GM23338 (cell line): ENCODE results near the gene GPATCH11. TPM values are rescaled to one million over a fixed set of nuclear protein-coding genes. Genes with fewer than 3 reads are reported as not detected.

ENCODE experiments used
- CREB1 ChIP-seq: fragments of 250-450 bp; sonication (Bioruptor Pico); IDR thresholded peaks from 2 replicates; pipeline ENCODE4 v1.5.0; 2020; ENCODE audit warnings: low read depth, mild to moderate bottlenecking, moderate library complexity
- EZH2phosphoT487 ChIP-seq: fragments of 200-600 bp; sonication (generic); IDR thresholded peaks from one replicate; pipeline ENCODE4 v1.8.1; 2018; ENCODE audit warnings: antibody characterized with exemption; ENCODE audit not compliant: unreplicated experiment
- POLR2AphosphoS5 ChIP-seq: IDR thresholded peaks from 2 replicates; pipeline ENCODE4 v1.6.1; 2016; ENCODE audit warnings: antibody characterized with exemption, low read depth
- STAT1 ChIP-seq: IDR thresholded peaks from one replicate; pipeline ENCODE4 v1.6.1; 2016; ENCODE audit warnings: antibody characterized with exemption; ENCODE audit not compliant: unreplicated experiment
- ZNF114 ChIP-seq: fragments of 250-450 bp; sonication (Bioruptor Pico); IDR thresholded peaks from 2 replicates; pipeline ENCODE4 v1.5.0; 2020; ENCODE audit warnings: mild to moderate bottlenecking, moderate library complexity
- ZNF462 ChIP-seq: fragments of 250-450 bp; sonication (Bioruptor Pico); IDR thresholded peaks from 2 replicates; pipeline ENCODE4 v1.5.0; 2020; ENCODE audit warnings: mild to moderate bottlenecking, moderate library complexity
- polyA plus RNA-seq: library from polyadenylated mRNA; unstranded; fragments of >200 nt; fragmentation: Nextera tagmentation; extraction: Ambion mirVana; gene quantifications from 2 replicates; pipeline ENCODE4 v1.2.1, GENCODE V29; 2016
- total RNA-seq: library from RNA; depleted of rRNA; stranded (reverse); fragments of >200 nt; shearing (Covaris generic); gene quantifications from 2 replicates; pipeline ENCODE4 v1.2.3, GENCODE V29; 2014
- TF ChIP-seq, protein P1 (sequence below): IDR thresholded peaks from one replicate; pipeline ENCODE4 v1.6.1; 2018; ENCODE audit warnings: antibody characterized with exemption; ENCODE audit not compliant: unreplicated experiment
- TF ChIP-seq, protein P2 (sequence below), 2 experiments: fragments of 200-600 bp in 1 of 2; sonication (generic) in 1 of 2; conservative IDR thresholded peaks; 2 replicates each; pipeline versions ENCODE4 v1.5.1 to v1.6.1; 2016 to 2017; ENCODE audit warnings: antibody characterized with exemption in 2 of 2, low read depth in 2 of 2, mild to moderate bottlenecking in 2 of 2, moderate library complexity in 1 of 2

The GPATCH11 gene
- total and polyA plus RNA-seq, 2 experiments from 2014 or later, result 3.5 to 8.0 TPM

DNA sequence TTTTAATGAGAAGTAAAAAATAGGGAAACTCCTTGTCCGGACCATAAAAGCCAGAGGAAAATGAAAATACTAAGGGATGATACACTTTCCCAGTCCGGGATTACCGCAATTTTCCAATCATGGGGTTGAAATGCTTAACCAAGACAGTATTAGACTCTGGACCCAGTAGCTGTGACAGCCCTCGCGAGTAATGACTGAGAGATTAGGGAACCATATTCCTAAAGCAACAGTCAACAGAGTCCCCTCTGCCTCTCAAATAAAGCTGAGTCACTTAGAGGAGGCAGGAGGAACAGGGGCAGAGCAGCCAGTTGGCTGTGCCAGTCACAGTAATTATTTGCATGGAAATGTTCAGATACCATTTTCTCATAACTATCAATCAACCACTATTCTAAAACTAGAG lies 34.8 kb downstream of the GPATCH11 start (continued):
- TF ChIP-seq ZNF462 (CRISPR knock-in tag) (no peak), EZH2phosphoT487 (no peak), ZNF114 (CRISPR knock-in tag) (no peak), STAT1 (no peak), CREB1 (CRISPR knock-in tag) (no peak), POLR2AphosphoS5 (no peak)
- TF ChIP-seq, protein P1, sequence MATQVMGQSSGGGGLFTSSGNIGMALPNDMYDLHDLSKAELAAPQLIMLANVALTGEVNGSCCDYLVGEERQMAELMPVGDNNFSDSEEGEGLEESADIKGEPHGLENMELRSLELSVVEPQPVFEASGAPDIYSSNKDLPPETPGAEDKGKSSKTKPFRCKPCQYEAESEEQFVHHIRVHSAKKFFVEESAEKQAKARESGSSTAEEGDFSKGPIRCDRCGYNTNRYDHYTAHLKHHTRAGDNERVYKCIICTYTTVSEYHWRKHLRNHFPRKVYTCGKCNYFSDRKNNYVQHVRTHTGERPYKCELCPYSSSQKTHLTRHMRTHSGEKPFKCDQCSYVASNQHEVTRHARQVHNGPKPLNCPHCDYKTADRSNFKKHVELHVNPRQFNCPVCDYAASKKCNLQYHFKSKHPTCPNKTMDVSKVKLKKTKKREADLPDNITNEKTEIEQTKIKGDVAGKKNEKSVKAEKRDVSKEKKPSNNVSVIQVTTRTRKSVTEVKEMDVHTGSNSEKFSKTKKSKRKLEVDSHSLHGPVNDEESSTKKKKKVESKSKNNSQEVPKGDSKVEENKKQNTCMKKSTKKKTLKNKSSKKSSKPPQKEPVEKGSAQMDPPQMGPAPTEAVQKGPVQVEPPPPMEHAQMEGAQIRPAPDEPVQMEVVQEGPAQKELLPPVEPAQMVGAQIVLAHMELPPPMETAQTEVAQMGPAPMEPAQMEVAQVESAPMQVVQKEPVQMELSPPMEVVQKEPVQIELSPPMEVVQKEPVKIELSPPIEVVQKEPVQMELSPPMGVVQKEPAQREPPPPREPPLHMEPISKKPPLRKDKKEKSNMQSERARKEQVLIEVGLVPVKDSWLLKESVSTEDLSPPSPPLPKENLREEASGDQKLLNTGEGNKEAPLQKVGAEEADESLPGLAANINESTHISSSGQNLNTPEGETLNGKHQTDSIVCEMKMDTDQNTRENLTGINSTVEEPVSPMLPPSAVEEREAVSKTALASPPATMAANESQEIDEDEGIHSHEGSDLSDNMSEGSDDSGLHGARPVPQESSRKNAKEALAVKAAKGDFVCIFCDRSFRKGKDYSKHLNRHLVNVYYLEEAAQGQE, result no peak
- TF ChIP-seq, protein P2, sequence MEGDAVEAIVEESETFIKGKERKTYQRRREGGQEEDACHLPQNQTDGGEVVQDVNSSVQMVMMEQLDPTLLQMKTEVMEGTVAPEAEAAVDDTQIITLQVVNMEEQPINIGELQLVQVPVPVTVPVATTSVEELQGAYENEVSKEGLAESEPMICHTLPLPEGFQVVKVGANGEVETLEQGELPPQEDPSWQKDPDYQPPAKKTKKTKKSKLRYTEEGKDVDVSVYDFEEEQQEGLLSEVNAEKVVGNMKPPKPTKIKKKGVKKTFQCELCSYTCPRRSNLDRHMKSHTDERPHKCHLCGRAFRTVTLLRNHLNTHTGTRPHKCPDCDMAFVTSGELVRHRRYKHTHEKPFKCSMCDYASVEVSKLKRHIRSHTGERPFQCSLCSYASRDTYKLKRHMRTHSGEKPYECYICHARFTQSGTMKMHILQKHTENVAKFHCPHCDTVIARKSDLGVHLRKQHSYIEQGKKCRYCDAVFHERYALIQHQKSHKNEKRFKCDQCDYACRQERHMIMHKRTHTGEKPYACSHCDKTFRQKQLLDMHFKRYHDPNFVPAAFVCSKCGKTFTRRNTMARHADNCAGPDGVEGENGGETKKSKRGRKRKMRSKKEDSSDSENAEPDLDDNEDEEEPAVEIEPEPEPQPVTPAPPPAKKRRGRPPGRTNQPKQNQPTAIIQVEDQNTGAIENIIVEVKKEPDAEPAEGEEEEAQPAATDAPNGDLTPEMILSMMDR (conservative IDR thresholded peaks at IDR 0.05; ENCODE audit: low read depth in 2 of 2), result no peak
